WTC11 (cell line): ENCODE measurements around the gene KBTBD13. TPM values are rescaled to one million over a fixed set of nuclear protein-coding genes. Genes with fewer than 3 reads are reported as not detected.
A peak's percentile ranks its signal among the peaks of the same experiment; 100 is the strongest.
"Not testable (repeated sequence)": the region's sequence is repeated elsewhere in the genome, so short reads cannot be mapped to it uniquely, and the experiment has no call there.

Experiments used
- ATAC-seq: fragments of 200-7000 bp; cut with Tn5 transposase; 2 replicates; pipeline ENCODE4 v1.10.0; 2021; ENCODE audit warnings: mild to moderate bottlenecking, moderate library complexity
- CTCF ChIA-PET: fragments of 300-600 bp; sonication (Branson Sonifier 250); formaldehyde crosslinking; loops from one replicate; lab custom pipeline; 2021; ENCODE audit warnings: antibody characterized with exemption; lab: Charles Lee
- POLR2A ChIA-PET: fragments of 350-600 bp; sonication (Branson Sonifier 250); formaldehyde crosslinking; loops from one replicate; lab custom pipeline; 2021; ENCODE audit warnings: antibody characterized with exemption; lab: Charles Lee
- DNase-seq: peaks from one replicate; pipeline ENCODE4 v3.0.0; 2021; ENCODE audit warnings: low spot score
- H3K27ac Mint-ChIP-seq: 2 replicates; pipeline ENCODE4 v1.8.0; 2021; ENCODE audit warnings: mixed read lengths
- H3K27me3 Mint-ChIP-seq: 2 replicates; pipeline ENCODE4 v1.8.0; 2021; ENCODE audit warnings: low read depth, mild to moderate bottlenecking, moderate library complexity, mixed read lengths
- H3K36me3 Mint-ChIP-seq: 2 replicates; pipeline ENCODE4 v1.8.0; 2021; ENCODE audit warnings: mixed read lengths
- H3K4me1 Mint-ChIP-seq: 2 replicates; pipeline ENCODE4 v1.8.0; 2022; ENCODE audit warnings: mixed read lengths
- H3K4me3 Mint-ChIP-seq: 2 replicates; pipeline ENCODE4 v1.8.0; 2021; ENCODE audit warnings: mild to moderate bottlenecking, moderate library complexity, mixed read lengths
- H3K9me3 Mint-ChIP-seq: 2 replicates; pipeline ENCODE4 v1.8.0; 2021; ENCODE audit warnings: mixed read lengths
- ATF2 ChIP-seq: sonication (generic); formaldehyde crosslinking; IDR thresholded peaks from 2 replicates; pipeline ENCODE4 v1.8.1; 2022; ENCODE audit warnings: low read depth, missing genetic modification reagents, borderline replicate concordance
- CDX4 ChIP-seq: fragments of 250-450 bp; sonication (Bioruptor Pico); IDR thresholded peaks from 2 replicates; pipeline ENCODE4 v1.9.0; 2021; ENCODE audit warnings: moderate library complexity, mild to moderate bottlenecking, inconsistent platforms, borderline replicate concordance
- ELF4 ChIP-seq: sonication (generic); formaldehyde crosslinking; IDR thresholded peaks from 2 replicates; pipeline ENCODE4 v1.8.1; 2022; ENCODE audit warnings: low read depth, mild to moderate bottlenecking, moderate library complexity, missing genetic modification reagents
- FOXK1 ChIP-seq: sonication (generic); formaldehyde crosslinking; IDR thresholded peaks from 2 replicates; pipeline ENCODE4 v1.8.0; 2022; ENCODE audit warnings: mild to moderate bottlenecking, moderate library complexity, missing genetic modification reagents
- GABPB1 ChIP-seq: sonication (generic); formaldehyde crosslinking; IDR thresholded peaks from 2 replicates; pipeline ENCODE4 v1.8.1; 2023; ENCODE audit warnings: mild to moderate bottlenecking, missing genetic modification reagents
- MLX ChIP-seq: sonication (generic); formaldehyde crosslinking; IDR thresholded peaks from 2 replicates; pipeline ENCODE4 v1.8.1; 2023; ENCODE audit warnings: mild to moderate bottlenecking, missing genetic modification reagents, moderate library complexity
- NR1H2 ChIP-seq: sonication (generic); formaldehyde crosslinking; IDR thresholded peaks from 2 replicates; pipeline ENCODE4 v1.9.0; 2021; ENCODE audit warnings: mild to moderate bottlenecking, moderate library complexity, missing genetic modification reagents
- SMAD4 ChIP-seq: sonication (generic); formaldehyde crosslinking; IDR thresholded peaks from 2 replicates; pipeline ENCODE4 v1.8.0; 2022; ENCODE audit warnings: mild to moderate bottlenecking, missing genetic modification reagents
- STAT6 ChIP-seq: sonication (generic); formaldehyde crosslinking; conservative IDR thresholded peaks from 2 replicates; pipeline ENCODE4 v1.8.1; 2023; ENCODE audit warnings: mild to moderate bottlenecking, low read depth, missing genetic modification reagents, moderate library complexity
- ZNF121 ChIP-seq: sonication (generic); formaldehyde crosslinking; IDR thresholded peaks from 2 replicates; pipeline ENCODE4 v1.8.0; 2023; ENCODE audit warnings: missing genetic modification reagents
- ZNF532 ChIP-seq: fragments of 250-450 bp; sonication (Bioruptor Pico); IDR thresholded peaks from 2 replicates; pipeline ENCODE4 v1.9.0; 2021; ENCODE audit warnings: mild to moderate bottlenecking, borderline replicate concordance
- total RNA-seq: library from RNA; stranded (reverse); gene quantifications from 3 replicates; pipeline ENCODE4 v1.2.3, GENCODE V29; 2021

Gene KBTBD13
- total RNA-seq, 1 experiment from 2014 or later, result not detected

- TF ChIP-seq SMAD4 (CRISPR knock-in tag) (no peak), FOXK1 (CRISPR knock-in tag) (no peak), ATF2 (CRISPR knock-in tag) (no peak), ZNF121 (no peak), CDX4 (CRISPR knock-in tag) (no peak), STAT6 (CRISPR knock-in tag) (no peak)
Observed at GRCh38 chr15:65042776-65043327, 33.7 kb upstream of the KBTBD13 start (continued).

GRCh38 chr15:65044218-65044617 is 32.3 kb upstream of the KBTBD13 start:
- H3K9me3 Mint-ChIP-seq, H3K4me3 Mint-ChIP-seq, H3K27me3 Mint-ChIP-seq, ATAC-seq, H3K4me1 Mint-ChIP-seq, DNase-seq, H3K36me3 Mint-ChIP-seq, H3K27ac Mint-ChIP-seq: not testable (repeated sequence)
- POLR2A ChIA-PET, result interaction anchor here (0.6 to 0.7 kb wide), 2 partner anchors 24 to 102 kb away, joined by 3 to 9 read pairs; no protein-coding TSS in a partner anchor
- CTCF ChIA-PET, result interaction anchor here (0.6 to 4.9 kb wide), 4 partner anchors 10 to 58 kb away, joined by 4 to 34 read pairs (median 11); no protein-coding TSS in a partner anchor

- H3K36me3 Mint-ChIP-seq, result no peaks in the 10 kb centered on the region
- TF ChIP-seq GABPB1 (CRISPR knock-in tag), result peak; percentile 71
- no peak for TF ChIP-seq ELF4 (CRISPR knock-in tag)
- TF ChIP-seq ZNF532 (CRISPR knock-in tag), result no peak
- no peak for TF ChIP-seq MLX (CRISPR knock-in tag)
- TF ChIP-seq NR1H2 (CRISPR knock-in tag), result no peak
- peaks cover 10% of the 10 kb centered on the region; the same call in 1 of the 2 replicates for H3K4me1 Mint-ChIP-seq
- peaks cover 4% of the 10 kb centered on the region; the same call in 1 of the 2 replicates for H3K27me3 Mint-ChIP-seq
- no peak within 1 kb of the TSS for H3K27ac Mint-ChIP-seq
- DNase-seq (no peak), ATAC-seq (no peak; the same call in 1 of the 2 replicates)
- H3K4me3 Mint-ChIP-seq, result no peak within 1 kb of the TSS
- ChIA-PET CTCF (interaction anchor here (0.6 to 4.9 kb wide), 4 partner anchors 10 to 57 kb away, joined by 4 to 34 read pairs (median 11); no protein-coding TSS in a partner anchor), POLR2A (interaction anchor here (0.7 kb wide), 1 partner anchor 23 kb away, joined by 9 read pairs; no protein-coding TSS in a partner anchor)
- no peaks in the 10 kb centered on the region for H3K9me3 Mint-ChIP-seq
Observed at GRCh38 chr15:65044724-65045481, 31.6 kb upstream of the KBTBD13 start, which contains the start of gene SLC51B. Gene SLC51B (plus strand): TSS chr15:65045387. CDS start chr15:65050005, 4,618 bp downstream.
